Brain microvascular endothelial cell (primary cell): ENCODE measurements around the gene HEMGN.

Experiments
- DNase-seq: peaks from one replicate; pipeline ENCODE4 v3.0.0-alpha.2; 2020
- H3K27ac ChIP-seq: fragments of 250-450 bp; sonication (Bioruptor Pico); 2 replicates; pipeline ENCODE4 v1.5.1; 2020; ENCODE audit warnings: mild to moderate bottlenecking, moderate library complexity
- H3K27me3 ChIP-seq: fragments of 250-450 bp; sonication (Bioruptor Pico); replicated peaks from 2 replicates; pipeline ENCODE4 v1.5.1; 2020; ENCODE audit warnings: mild to moderate bottlenecking
- H3K36me3 ChIP-seq: fragments of 250-450 bp; sonication (Bioruptor Pico); replicated peaks from 2 replicates; pipeline ENCODE4 v1.5.1; 2020; ENCODE audit warnings: mild to moderate bottlenecking
- H3K4me3 ChIP-seq: 2 replicates; pipeline ENCODE4 v1.5.1; 2011; ENCODE audit warnings: low read depth, mild to moderate bottlenecking, control low read depth, low read length, moderate library complexity
- in situ Hi-C: cut with HindIII; loops from 2 replicates; pipeline ENCODE4 v1.10.0; 2017; ENCODE audit warnings: low sequenced_read_pairs, low pct_ligation_motif_present
- TF ChIP-seq, protein P1 (sequence below): IDR thresholded peaks from 2 replicates; pipeline ENCODE4 v1.5.1; 2011; ENCODE audit warnings: low read depth, mild to moderate bottlenecking, moderate library complexity, low read length, control low read depth, inconsistent platforms; ENCODE audit errors: missing control alignments

HEMGN gene

DNA sequence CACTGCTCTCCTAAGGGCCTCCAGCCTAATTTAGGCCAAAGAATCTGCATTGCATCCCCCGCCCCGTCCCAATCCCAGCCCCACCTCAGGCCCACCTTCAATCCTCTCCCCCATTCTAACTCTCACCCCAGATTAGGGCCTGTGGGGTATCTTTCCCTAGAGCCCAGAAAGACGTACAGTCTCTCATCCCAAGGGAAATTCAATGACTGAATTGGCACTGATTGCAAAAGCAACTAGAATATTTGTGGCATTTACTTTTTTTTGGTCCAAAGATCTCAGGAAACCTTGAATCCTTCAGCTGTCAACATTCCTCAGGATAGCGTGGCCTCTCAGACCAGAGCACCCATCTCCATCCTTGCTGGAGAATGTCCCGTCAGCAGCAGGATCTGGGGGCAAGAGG lies 46.2 kb downstream of the HEMGN start:
- no peak overlapping the region for H3K27ac ChIP-seq
- no peaks in the 10 kb centered on the region for H3K36me3 ChIP-seq
- H3K27me3 ChIP-seq, result no peaks in the 10 kb centered on the region
- TF ChIP-seq, protein P1, sequence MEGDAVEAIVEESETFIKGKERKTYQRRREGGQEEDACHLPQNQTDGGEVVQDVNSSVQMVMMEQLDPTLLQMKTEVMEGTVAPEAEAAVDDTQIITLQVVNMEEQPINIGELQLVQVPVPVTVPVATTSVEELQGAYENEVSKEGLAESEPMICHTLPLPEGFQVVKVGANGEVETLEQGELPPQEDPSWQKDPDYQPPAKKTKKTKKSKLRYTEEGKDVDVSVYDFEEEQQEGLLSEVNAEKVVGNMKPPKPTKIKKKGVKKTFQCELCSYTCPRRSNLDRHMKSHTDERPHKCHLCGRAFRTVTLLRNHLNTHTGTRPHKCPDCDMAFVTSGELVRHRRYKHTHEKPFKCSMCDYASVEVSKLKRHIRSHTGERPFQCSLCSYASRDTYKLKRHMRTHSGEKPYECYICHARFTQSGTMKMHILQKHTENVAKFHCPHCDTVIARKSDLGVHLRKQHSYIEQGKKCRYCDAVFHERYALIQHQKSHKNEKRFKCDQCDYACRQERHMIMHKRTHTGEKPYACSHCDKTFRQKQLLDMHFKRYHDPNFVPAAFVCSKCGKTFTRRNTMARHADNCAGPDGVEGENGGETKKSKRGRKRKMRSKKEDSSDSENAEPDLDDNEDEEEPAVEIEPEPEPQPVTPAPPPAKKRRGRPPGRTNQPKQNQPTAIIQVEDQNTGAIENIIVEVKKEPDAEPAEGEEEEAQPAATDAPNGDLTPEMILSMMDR, result no peak
- in situ Hi-C loops, result no loop called here
- no peak for DNase-seq
- no peak overlapping the region for H3K4me3 ChIP-seq

DNA sequence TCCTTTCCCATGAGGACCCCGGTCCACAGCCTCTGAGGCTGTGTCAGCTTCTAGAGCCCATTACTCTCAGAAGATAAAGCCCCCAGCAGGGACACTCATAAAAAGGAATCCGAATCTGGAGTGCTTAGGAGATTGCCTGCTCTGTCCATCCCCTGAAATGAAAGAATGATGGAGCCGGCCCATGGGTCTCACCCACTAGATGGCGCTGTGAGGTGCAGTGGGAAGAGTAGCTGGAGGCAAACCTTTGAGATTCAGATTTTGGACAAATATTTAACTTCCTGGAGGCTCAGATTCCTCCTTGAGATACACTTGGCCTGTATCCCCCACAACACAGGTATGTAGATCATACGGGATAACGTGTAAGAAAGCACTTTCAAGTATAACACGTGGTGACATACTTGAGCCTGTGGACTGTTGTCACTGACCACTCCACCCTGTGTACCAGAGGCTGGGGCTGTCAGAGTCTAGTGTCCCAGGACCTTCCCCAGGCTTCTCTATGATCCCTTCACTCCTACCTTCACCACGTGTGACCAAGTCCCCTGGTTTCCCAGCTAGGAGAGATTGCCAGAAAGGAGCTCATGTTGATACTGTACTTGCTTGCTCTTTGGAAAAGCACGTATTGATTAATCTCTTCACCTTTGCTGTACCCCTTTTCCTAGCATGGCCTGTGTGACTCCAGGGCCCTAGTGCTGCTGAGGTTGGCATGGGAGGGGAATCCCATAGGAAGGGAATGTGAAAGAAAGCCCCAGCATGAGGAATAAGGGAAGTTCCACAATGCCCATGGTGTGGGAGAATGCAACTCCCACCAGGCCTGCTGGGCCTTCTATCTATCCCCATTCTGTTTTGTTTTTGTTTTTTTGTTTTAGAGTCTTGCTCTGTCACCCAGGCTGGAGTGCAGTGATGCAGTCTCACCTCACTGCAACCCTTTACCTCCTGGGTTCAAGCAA lies 47.8 kb downstream of the HEMGN start:
- in situ Hi-C loops, result no loop called here
- Histone ChIP-seq H3K27ac (no peak overlapping the region), H3K36me3 (no peaks in the 10 kb centered on the region), H3K27me3 (no peaks in the 10 kb centered on the region), H3K4me3 (no peak overlapping the region)
- TF ChIP-seq, protein P1, result peak; percentile 83
- no peak for DNase-seq

GRCh38 chr9:97880336-97880735 lies 57.6 kb downstream of the HEMGN start:
- DNase-seq, result no peak
- H3K27me3 ChIP-seq, result no peaks in the 10 kb centered on the region
- TF ChIP-seq, protein P1, result no peak
- H3K27ac ChIP-seq, result no peak overlapping the region
- H3K36me3 ChIP-seq, result no peaks in the 10 kb centered on the region
- in situ Hi-C loops, result no loop called here
- H3K4me3 ChIP-seq, result no peak overlapping the region
